Stimulated activated CD4-positive, alpha-beta T cell treated with anti-CD3 and anti-CD28 coated beads, Interleukin-1b, Interleukin-23, amount 100 ng/mL, for 1 hour (primary cell): ENCODE measurements around the gene JMJD4.
A peak's percentile ranks its signal among the peaks of the same experiment; 100 is the strongest.

Experiments
- DNase-seq, 2 donors: peaks; one replicate each; pipeline ENCODE4 v3.0.0-alpha.2; 2020; ENCODE audit warnings: low read depth in 2 of 2

The JMJD4 gene

DNA sequence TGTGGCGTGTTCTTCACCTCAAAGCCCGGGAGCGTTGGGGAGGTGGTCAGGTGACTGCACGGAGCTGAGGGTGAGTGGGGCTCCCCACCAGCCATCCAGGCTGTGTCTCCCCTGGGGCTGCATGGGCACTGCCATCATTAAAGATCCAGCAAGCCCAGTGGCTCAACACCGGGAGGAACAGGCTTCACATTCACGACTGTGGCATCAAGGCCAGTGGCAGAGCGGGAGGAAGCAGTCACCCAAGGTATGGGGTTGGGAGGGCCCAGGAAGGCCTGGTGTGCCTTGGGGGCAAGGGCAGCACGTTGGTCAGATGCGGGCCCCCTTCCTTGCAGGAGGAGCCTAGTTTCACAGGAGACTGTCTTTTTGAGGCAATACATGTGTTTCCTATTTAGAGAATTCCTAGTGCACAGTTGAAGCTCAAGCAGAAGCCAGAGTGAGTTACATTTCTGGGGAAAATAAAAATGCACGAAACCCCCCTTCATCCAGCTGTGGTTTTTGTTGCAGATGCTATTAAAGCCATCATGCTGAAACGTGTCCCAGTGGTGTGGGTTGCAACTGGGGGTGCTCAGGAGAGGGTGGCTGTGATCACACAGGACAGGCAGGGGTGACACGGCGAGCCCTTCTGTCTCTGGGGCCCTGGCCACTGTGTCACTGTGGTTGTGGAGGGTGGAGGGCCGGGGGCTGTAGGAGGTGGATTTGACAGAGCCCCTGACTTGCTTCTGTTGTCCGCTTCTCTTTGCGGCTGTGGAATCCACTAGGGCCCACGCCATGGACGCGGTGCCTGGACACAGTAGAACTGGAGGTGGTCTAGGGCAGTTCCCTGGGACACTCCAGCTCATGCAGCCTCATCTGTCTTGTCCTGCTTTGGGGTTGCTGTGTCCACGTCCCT, 34.2 kb upstream of the JMJD4 start:
- DNase-seq, result no peak

GRCh38 chr1:227768640-227769039, 33.5 kb upstream of the JMJD4 start:
- no peak for DNase-seq

DNA sequence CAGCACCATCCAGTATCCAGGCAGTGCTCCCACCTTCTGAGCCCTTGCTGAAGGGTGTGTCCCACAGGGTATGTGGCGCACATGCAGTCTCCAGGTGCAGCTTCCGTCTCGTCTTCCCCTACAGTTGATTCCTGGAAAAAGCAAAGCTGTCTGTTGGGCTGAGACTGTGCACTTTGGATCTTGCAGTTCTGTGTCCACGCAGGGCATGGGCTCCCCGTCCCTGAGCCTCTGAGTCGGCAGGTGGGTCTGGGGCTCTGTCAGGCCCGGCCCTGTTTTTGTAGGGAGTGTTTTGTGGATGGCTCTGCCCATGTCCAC, 33.0 kb upstream of the JMJD4 start:
- DNase-seq, result no peak

DNA sequence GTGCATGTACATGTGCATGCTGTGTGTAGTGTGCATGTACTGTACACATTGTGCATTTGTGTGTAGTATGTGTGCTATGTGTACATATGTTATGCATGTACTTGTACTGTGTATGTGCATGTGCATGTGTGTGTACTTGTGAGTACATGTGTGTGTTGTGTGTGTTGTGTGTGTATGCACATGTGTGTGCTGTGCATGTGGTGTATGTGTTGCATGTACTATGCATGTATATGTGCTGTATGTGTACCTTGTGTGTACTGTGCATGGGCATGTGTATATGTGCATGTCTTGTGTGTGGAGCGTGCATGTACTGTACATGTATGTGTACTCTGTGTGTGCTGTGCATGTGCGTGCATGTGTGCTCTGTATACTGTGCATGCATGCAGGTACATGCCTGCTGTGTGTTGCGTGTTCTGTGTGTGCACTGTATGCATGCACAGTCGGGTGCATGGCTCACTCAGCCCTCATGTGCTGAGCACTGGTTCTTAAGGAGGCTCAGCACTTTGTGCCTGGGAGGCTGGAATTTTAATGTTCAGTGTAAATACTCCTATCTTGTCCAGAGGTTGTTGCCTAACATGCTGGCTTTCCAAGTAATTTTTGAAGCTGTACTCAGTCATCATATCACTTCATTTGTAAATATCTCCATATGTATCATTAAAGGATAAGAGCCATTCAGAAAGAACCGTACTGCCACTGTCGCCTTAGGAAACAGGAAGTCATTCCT, 32.5 kb upstream of the JMJD4 start:
- DNase-seq, result no peak

DNA sequence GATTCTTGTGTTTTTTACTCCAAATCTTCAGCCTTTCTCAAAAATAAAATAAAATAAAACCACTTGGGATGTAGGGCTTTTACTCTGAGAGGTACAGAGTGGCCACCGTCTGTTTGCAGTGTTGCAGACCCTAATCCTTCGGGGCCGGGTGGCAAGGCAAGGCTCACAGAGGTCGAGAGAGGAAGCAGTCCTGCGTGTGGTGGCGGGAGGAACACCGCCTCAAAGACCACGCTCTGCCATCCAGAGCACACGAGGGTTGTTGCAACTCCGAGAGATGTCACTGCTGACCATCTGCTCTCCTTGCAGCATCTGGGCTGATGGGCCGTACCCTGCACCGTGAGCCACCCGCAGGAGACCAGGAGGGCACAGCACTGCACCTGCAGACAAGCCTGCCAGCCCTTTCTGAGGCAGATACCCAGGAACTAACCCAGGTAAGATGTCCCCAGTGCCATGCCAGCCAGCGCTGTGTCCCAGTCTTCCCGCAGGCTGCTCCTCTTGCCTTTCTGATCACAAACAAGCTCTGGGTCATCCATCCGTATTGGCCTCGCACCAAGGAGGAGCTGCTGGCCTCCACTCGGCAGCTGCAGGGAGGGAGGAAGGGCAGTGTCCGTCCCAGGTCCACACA, 31.7 kb upstream of the JMJD4 start:
- DNase-seq, result no peak

- DNase-seq, result peak in 1 of 2 donors; percentile 63
Observed at GRCh38 chr1:227766015-227766634, 31.0 kb upstream of the JMJD4 start.

GRCh38 chr1:227765261-227766014, 30.3 kb upstream of the JMJD4 start:
- DNase-seq, result no peak

- DNase-seq, result no peak
Observed at GRCh38 chr1:227764019-227764391, 28.9 kb upstream of the JMJD4 start.

DNA sequence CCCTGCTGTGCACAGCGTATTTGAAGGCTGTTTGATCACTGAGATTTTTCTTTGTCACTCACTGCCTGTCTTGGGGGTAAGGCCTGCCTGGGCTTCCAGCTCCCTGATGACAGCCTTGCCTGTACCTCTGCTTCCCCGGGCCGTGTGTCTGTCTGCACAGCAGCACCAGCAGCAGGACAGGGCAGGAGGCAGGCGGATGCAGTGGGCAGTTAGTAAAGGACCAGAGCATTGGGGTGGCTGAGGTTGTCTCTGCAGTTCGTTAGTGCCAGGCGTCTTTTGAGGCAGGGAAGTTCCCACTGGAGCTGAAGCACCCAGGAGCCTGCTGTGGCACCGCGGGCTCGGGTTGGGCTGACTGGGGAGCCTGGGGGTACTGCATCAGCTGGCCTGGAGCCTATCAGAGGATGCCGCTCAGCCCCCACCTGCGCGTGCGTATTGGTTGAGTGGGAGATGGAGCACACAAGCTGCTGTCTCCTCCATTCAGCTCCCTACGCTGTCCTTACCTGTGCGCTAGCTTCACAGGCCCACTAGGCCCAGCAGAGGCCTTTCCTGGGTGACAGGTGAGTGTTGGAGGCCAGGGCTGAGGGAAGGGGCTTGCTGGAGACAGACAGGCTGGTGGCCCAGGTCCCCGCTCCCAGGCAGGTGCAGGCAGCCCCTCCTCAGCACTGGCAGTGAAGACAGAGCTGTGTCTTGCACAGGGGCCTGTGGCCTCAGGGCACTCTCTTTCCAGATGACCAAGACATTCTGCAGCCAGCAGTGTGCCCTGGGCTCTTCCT, 28.3 kb upstream of the JMJD4 start:
- DNase-seq, result no peak

DNA sequence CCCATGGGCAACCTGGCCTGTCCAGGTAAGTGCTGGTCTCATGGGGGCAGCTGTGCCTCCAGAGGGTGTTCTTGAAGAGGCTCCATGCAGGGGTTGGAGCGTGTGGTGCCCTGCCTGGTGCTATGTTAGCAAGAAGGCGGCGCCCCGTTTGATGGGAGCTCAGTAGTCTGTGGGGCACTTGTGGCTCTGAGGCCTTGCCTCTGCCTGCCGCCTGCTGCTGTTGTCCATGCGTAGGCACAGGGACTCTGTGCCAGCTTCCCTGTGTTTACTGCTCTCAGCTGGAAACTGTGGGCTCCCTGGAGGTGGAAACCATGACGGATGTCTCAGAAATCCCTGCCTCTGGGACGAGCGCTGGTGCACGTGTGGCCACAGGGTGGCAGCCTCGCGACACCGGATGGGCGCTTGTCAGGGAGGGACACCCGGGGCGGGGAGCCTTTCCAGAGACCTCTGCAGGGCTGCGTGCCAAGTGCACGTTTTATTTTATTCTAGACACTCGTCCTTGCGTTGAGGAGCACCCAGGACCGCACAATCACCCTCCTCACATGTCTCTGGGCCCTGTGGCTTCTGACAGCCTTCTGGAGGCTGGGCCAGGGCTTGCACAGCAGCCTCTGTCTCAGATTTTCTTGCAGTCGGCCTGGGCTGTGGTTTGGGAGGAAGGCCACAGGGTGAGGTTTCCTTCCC, 27.3 kb upstream of the JMJD4 start:
- DNase-seq, result peak; percentile 63 to 69

DNA sequence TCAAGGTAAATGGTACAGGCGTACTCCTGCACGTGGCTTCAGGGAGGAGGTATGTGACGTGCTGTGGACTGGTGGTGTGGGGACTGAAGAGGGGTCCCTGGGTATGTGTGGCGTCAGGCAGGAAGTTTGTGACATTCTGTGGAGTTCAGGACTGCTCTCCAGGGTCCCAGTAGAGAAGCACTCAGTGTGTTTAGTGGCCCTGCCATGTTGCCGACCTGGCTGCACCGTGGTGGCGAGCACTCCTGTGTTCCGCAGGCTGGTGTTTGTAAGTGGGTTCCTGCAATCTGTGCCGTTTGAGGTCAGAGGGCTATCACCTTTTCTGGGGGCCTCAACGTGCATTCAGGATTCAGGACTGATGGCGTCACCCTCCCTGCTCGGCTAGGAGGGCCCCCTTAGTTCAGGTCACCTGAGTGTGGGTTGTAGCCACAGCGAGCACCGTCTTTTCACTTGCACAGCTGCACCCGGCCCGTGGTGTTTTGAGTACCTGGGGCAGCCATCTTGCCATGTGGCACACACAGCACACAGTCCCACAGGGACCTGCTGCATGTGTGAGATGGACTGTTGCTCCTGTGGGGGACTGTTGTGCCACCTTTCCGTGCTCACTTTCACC, 26.6 kb upstream of the JMJD4 start:
- no peak for DNase-seq

- DNase-seq, result no peak
Observed at GRCh38 chr1:227760377-227760776, 25.3 kb upstream of the JMJD4 start.

- no peak for DNase-seq
Observed at GRCh38 chr1:227759341-227760300, 24.5 kb upstream of the JMJD4 start.

DNA sequence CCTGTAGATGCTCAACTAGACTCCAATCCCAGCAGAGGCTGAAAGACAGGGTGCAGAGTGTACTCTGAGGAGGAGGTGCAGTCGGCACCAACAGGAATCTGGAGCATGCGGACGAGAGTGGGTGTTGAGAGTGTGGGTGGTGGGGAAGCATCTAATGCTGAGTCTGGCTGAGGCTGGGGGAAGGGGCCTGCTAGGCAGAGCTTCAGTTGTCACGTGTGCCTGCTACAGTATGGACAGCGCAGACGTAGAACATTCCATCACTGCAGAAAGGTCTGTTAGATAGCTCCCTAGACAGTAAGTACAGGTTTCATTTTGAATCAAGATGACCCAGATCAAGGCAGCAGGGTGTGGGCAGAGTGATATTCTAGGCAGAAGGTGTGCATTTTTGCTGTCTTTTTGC, 23.3 kb upstream of the JMJD4 start:
- DNase-seq, result no peak

GRCh38 chr1:227757781-227758180, 22.7 kb upstream of the JMJD4 start:
- DNase-seq, result no peak

DNA sequence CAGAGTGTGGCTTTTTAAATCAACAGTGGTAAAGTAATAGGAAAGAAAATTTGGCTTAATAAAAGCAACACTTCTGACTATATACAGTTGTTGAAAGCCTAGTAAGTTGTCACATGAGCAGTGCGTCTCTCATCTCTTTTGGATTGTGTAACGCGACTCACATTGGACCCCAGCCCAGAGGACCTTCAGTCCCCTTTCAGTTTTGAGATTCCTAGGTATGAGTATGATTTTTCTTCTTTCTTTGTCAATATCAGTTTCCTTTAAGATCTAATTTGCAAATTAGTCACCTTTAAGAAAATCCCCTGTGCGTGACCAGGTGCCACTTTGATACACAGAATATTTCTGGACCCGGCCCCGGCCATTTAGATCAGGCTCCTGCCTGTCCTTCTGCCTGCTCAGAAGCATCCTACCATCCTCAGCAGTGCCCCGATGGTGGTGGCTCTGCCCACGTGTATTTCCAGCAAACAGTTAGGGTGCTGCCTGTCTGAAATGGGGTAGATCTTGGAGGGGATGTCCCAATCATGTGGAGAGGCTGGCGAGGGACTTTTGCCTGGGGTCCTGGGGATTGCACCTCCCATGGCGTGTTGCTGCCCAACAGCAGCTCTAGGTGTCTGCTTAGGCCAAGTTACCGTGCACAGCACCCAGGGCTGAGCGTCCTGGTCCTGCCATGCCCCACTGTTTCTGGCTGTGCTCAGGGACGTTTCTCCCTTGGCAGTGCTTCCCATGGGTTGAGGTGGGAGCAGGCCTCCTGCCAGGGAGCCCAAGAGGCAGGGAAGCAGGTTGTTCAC, 21.3 kb upstream of the JMJD4 start:
- DNase-seq, result no peak

- DNase-seq, result no peak
Observed at GRCh38 chr1:227754958-227755357, 19.9 kb upstream of the JMJD4 start.
